HUDEP-2 (cell line): ENCODE data around the gene PUS3.
"Not testable (repeated sequence)": the region's sequence is repeated elsewhere in the genome, so short reads cannot be mapped to it uniquely, and the experiment has no call there.

Experiments used
- DNase-seq, 76 experiments: peaks; one replicate each; lab custom pipeline; 2025; ENCODE audit not compliant: unreplicated experiment in 76 of 76; lab: John Stamatoyannopoulos, UW

Gene PUS3

GRCh38 chr11:125873881-125874555, 29.0 kb downstream of the PUS3 start:
- no peak for DNase-seq

GRCh38 chr11:125872138-125872491, 30.9 kb downstream of the PUS3 start:
- no peak for DNase-seq

- DNase-seq = peak in 12 of 76 experiments; percentile 1 to 39 (median 13)
These were observed 31.4 kb downstream of the PUS3 start for GRCh38 chr11:125871391-125872137.

GRCh38 chr11:125869521-125869920, 33.5 kb downstream of the PUS3 start:
- DNase-seq = no peak

- DNase-seq = not testable (repeated sequence)
These were observed 37.7 kb downstream of the PUS3 start for GRCh38 chr11:125865354-125865753.

GRCh38 chr11:125862786-125863185, 40.2 kb downstream of the PUS3 start:
- not testable (repeated sequence) for DNase-seq

- DNase-seq = not testable (repeated sequence)
These were observed 45.3 kb downstream of the PUS3 start for GRCh38 chr11:125857670-125858069.

GRCh38 chr11:125846188-125846587, 56.8 kb downstream of the PUS3 start:
- DNase-seq = no peak
